ENCODE data around the gene LMBR1.

GRCh38 chr7:156725936-156726335 lies 167.0 kb downstream of the LMBR1 start:
- TF ChIP-seq, protein P1, sequence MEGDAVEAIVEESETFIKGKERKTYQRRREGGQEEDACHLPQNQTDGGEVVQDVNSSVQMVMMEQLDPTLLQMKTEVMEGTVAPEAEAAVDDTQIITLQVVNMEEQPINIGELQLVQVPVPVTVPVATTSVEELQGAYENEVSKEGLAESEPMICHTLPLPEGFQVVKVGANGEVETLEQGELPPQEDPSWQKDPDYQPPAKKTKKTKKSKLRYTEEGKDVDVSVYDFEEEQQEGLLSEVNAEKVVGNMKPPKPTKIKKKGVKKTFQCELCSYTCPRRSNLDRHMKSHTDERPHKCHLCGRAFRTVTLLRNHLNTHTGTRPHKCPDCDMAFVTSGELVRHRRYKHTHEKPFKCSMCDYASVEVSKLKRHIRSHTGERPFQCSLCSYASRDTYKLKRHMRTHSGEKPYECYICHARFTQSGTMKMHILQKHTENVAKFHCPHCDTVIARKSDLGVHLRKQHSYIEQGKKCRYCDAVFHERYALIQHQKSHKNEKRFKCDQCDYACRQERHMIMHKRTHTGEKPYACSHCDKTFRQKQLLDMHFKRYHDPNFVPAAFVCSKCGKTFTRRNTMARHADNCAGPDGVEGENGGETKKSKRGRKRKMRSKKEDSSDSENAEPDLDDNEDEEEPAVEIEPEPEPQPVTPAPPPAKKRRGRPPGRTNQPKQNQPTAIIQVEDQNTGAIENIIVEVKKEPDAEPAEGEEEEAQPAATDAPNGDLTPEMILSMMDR (IDR thresholded peaks at IDR 0.05; ENCODE audit: insufficient read depth, low read depth, low read length): no peak
- no peak for TF ChIP-seq EZH2 (IDR thresholded peaks at IDR 0.05; ENCODE audit: insufficient read depth, low read length)

All from astrocyte (in vitro differentiated cells and primary cell).